Neural cell (in vitro differentiated cells): Measurements from ENCODE around the gene WDR54. TPM values are rescaled to one million over a fixed set of nuclear protein-coding genes. Genes with fewer than 3 reads are reported as not detected.
A peak's percentile ranks its signal among the peaks of the same experiment; 100 is the strongest.

Experiments used
- H2AFZ ChIP-seq: fragments of 200-600, 300-800 bp; sonication (generic), shearing (Covaris generic); 2 replicates; pipeline ENCODE4 v1.6.0; 2014; ENCODE audit warnings: low read depth, mild to moderate bottlenecking, antibody characterized with exemption, low read length, moderate library complexity
- H3F3A ChIP-seq: fragments of 200-600 bp; shearing (Covaris generic); 2 replicates; pipeline ENCODE4 v1.6.1; 2016; ENCODE audit warnings: mild to moderate bottlenecking, moderate library complexity, mixed read lengths, antibody characterized with exemption, low read length; ENCODE audit not compliant: insufficient read depth, poor library complexity, severe bottlenecking
- H3K27ac ChIP-seq: fragments of 200-600, 300-800 bp; sonication (generic), shearing (Covaris generic); 2 replicates; pipeline ENCODE4 v1.5.1; 2014; ENCODE audit warnings: mild to moderate bottlenecking, low read length, moderate library complexity
- H3K27me3 ChIP-seq: fragments of 300-800, 200-600 bp; sonication (generic), shearing (Covaris generic); 2 replicates; pipeline ENCODE4 v1.6.0; 2014; ENCODE audit warnings: mild to moderate bottlenecking, low read depth, low read length, moderate library complexity; ENCODE audit not compliant: insufficient read depth
- H3K36me3 ChIP-seq: fragments of 300-800, 200-600 bp; sonication (generic), shearing (Covaris generic); 2 replicates; pipeline ENCODE4 v1.5.1; 2014; ENCODE audit warnings: mild to moderate bottlenecking, antibody characterized with exemption, low read length, moderate library complexity; ENCODE audit not compliant: insufficient read depth
- H3K4me2 ChIP-seq: fragments of 300-800, 200-600 bp; sonication (generic), shearing (Covaris generic); 2 replicates; pipeline ENCODE4 v1.6.0; 2014; ENCODE audit warnings: mild to moderate bottlenecking, low read length
- H3K4me3 ChIP-seq: fragments of 300-800, 200-600 bp; sonication (generic), shearing (Covaris generic); 2 replicates; pipeline ENCODE4 v1.5.1; 2014; ENCODE audit warnings: mild to moderate bottlenecking, low read length, moderate library complexity
- H3K79me2 ChIP-seq: fragments of 200-600 bp; shearing (Covaris generic); replicated peaks from 2 replicates; pipeline ENCODE4 v1.6.0; 2014; ENCODE audit warnings: mild to moderate bottlenecking, low read length, moderate library complexity; ENCODE audit not compliant: insufficient read depth
- H3K9ac ChIP-seq: fragments of 300-800, 200-600 bp; sonication (generic), shearing (Covaris generic); 2 replicates; pipeline ENCODE4 v1.6.1; 2016; ENCODE audit warnings: mild to moderate bottlenecking, low read length, mixed read lengths
- H3K9me2 ChIP-seq: fragments of 200-600 bp; shearing (Covaris generic); 2 replicates; pipeline ENCODE4 v1.6.1; 2016; ENCODE audit warnings: mild to moderate bottlenecking, low read length, mixed read lengths; ENCODE audit not compliant: insufficient read depth
- H3K9me3 ChIP-seq: fragments of 200-600, 300-800 bp; sonication (generic), shearing (Covaris generic); 2 replicates; pipeline ENCODE4 v1.6.1; 2016; ENCODE audit warnings: mild to moderate bottlenecking, mixed run types, low read length, moderate library complexity, mixed read lengths
- H4K20me1 ChIP-seq: fragments of 200-600 bp; shearing (Covaris generic); 2 replicates; pipeline ENCODE4 v1.6.1; 2016; ENCODE audit warnings: mild to moderate bottlenecking, mixed run types; ENCODE audit not compliant: insufficient read depth
- EP300 ChIP-seq: fragments of 450-650 bp; conservative IDR thresholded peaks from 2 replicates; pipeline ENCODE4 v1.6.1; 2014; ENCODE audit warnings: antibody characterized with exemption, mild to moderate bottlenecking, moderate library complexity; ENCODE audit not compliant: poor library complexity, severe bottlenecking
- EZH2 ChIP-seq: fragments of 200-600, 300-800 bp; shearing (Covaris generic), sonication (generic); IDR thresholded peaks from 2 replicates; pipeline ENCODE4 v1.6.1; 2014; ENCODE audit warnings: antibody characterized with exemption, low read length, borderline replicate concordance, mild to moderate bottlenecking; ENCODE audit not compliant: insufficient read depth, poor library complexity, severe bottlenecking
- MXI1 ChIP-seq: fragments of 450-650 bp; conservative IDR thresholded peaks from 2 replicates; pipeline ENCODE4 v1.6.1; 2014; ENCODE audit warnings: antibody characterized with exemption, mild to moderate bottlenecking; ENCODE audit not compliant: poor library complexity, severe bottlenecking
- POLR2AphosphoS5 ChIP-seq: IDR thresholded peaks from 2 replicates; pipeline ENCODE4 v1.6.1; 2012
- RAD21 ChIP-seq: fragments of 450-650 bp; conservative IDR thresholded peaks from 2 replicates; pipeline ENCODE4 v1.6.1; 2014; ENCODE audit warnings: antibody characterized with exemption, mild to moderate bottlenecking, moderate library complexity
- SMC3 ChIP-seq: fragments of 450-650 bp; conservative IDR thresholded peaks from 2 replicates; pipeline ENCODE4 v1.6.1; 2014; ENCODE audit warnings: antibody characterized with exemption, mild to moderate bottlenecking, moderate library complexity; ENCODE audit not compliant: poor library complexity
- TAF1 ChIP-seq: IDR thresholded peaks from 2 replicates; pipeline ENCODE4 v1.6.1; 2012; ENCODE audit warnings: low read depth
- polyA plus RNA-seq: library from polyadenylated mRNA; depleted of rRNA; stranded (reverse); fragments of >200 nt; gene quantifications from 2 replicates; pipeline ENCODE4 v1.2.3, GENCODE V29; 2014
- TF ChIP-seq, protein P1 (sequence below): fragments of 450-650 bp; IDR thresholded peaks from 2 replicates; pipeline ENCODE4 v1.5.1; 2014; ENCODE audit warnings: antibody characterized with exemption, mild to moderate bottlenecking, moderate library complexity; ENCODE audit not compliant: poor library complexity, severe bottlenecking
- TF ChIP-seq, protein P2 (sequence below): IDR thresholded peaks from 2 replicates; pipeline ENCODE4 v1.6.1; 2012; ENCODE audit warnings: borderline replicate concordance

WDR54 gene
- polyA plus RNA-seq, 1 donor from 2014 or later: 110 TPM

DNA sequence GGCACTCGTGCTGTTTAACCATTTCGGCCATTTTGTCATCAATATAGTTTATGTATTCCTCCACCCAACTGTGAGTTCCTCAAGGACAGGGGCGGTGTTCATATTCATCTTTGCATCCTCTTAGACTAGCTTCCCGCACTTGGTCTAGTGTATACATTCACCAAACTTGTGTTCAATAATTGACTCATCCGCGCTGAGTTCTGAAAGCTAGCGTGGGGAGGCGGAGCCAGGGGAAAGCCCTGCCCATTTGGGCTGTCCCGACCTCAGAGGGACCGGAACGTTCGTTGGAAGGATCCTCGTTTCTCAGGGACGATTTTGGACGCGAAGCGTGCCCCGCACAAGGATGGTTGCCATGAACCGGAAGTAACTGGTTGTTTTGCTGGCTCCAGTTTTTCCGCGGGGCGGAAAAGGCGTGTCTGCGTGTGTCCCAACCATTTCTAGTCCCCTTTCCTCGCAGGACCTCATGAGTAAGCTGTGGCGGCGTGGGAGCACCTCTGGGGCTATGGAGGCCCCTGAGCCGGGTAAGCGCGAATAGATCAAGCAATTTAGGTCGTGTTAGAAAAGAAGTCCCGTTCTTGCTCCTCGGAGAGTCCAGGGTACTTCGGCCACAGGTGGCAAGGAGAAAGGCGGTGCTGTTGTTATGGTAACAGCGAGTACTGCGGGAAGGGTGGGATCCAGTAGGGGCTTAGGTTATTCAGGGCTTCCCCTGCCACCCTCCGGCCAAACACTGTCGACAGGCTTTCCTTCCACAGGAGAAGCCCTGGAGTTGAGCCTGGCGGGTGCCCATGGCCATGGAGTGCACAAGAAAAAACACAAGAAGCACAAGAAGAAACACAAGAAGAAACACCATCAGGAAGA lies 33.4 kb downstream of the WDR54 start, which contains the start of gene INO80B:
INO80B (plus strand) TSS at position 434 of the 858 bp plus-strand sequence; CDS start at position 464, 30 bp downstream.
- H3K9me3 ChIP-seq: no peaks in the 10 kb centered on the region
- H3K27ac ChIP-seq: no peak within 1 kb of the TSS
- H3K4me3 ChIP-seq: peak within 1 kb of the TSS; percentile 99
- H3F3A ChIP-seq: no peaks in the 10 kb centered on the region
- H3K4me2 ChIP-seq: peak within 1 kb of the TSS; percentile 93
- H3K27me3 ChIP-seq: no peaks in the 10 kb centered on the region
- H2AFZ ChIP-seq: peak within 1 kb of the TSS; percentile 42
- TF ChIP-seq MXI1 (peak; percentile 97), EP300 (peak; percentile 74), POLR2AphosphoS5 (peak; percentile 67), RAD21 (peak; percentile 42), TAF1 (peak; percentile 56), EZH2 (no peak), SMC3 (peak; percentile 65)
- TF ChIP-seq, protein P1, sequence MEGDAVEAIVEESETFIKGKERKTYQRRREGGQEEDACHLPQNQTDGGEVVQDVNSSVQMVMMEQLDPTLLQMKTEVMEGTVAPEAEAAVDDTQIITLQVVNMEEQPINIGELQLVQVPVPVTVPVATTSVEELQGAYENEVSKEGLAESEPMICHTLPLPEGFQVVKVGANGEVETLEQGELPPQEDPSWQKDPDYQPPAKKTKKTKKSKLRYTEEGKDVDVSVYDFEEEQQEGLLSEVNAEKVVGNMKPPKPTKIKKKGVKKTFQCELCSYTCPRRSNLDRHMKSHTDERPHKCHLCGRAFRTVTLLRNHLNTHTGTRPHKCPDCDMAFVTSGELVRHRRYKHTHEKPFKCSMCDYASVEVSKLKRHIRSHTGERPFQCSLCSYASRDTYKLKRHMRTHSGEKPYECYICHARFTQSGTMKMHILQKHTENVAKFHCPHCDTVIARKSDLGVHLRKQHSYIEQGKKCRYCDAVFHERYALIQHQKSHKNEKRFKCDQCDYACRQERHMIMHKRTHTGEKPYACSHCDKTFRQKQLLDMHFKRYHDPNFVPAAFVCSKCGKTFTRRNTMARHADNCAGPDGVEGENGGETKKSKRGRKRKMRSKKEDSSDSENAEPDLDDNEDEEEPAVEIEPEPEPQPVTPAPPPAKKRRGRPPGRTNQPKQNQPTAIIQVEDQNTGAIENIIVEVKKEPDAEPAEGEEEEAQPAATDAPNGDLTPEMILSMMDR: peak; percentile 42
- TF ChIP-seq, protein P2, sequence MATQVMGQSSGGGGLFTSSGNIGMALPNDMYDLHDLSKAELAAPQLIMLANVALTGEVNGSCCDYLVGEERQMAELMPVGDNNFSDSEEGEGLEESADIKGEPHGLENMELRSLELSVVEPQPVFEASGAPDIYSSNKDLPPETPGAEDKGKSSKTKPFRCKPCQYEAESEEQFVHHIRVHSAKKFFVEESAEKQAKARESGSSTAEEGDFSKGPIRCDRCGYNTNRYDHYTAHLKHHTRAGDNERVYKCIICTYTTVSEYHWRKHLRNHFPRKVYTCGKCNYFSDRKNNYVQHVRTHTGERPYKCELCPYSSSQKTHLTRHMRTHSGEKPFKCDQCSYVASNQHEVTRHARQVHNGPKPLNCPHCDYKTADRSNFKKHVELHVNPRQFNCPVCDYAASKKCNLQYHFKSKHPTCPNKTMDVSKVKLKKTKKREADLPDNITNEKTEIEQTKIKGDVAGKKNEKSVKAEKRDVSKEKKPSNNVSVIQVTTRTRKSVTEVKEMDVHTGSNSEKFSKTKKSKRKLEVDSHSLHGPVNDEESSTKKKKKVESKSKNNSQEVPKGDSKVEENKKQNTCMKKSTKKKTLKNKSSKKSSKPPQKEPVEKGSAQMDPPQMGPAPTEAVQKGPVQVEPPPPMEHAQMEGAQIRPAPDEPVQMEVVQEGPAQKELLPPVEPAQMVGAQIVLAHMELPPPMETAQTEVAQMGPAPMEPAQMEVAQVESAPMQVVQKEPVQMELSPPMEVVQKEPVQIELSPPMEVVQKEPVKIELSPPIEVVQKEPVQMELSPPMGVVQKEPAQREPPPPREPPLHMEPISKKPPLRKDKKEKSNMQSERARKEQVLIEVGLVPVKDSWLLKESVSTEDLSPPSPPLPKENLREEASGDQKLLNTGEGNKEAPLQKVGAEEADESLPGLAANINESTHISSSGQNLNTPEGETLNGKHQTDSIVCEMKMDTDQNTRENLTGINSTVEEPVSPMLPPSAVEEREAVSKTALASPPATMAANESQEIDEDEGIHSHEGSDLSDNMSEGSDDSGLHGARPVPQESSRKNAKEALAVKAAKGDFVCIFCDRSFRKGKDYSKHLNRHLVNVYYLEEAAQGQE: peak; percentile 58
- no peaks in the 10 kb centered on the region for H4K20me1 ChIP-seq
- no peaks in the 10 kb centered on the region for H3K9me2 ChIP-seq
- H3K36me3 ChIP-seq: no peaks in the 10 kb centered on the region
- peak within 1 kb of the TSS; percentile 59 for H3K9ac ChIP-seq
- H3K79me2 ChIP-seq: peaks cover 12% of the 10 kb centered on the region

DNA sequence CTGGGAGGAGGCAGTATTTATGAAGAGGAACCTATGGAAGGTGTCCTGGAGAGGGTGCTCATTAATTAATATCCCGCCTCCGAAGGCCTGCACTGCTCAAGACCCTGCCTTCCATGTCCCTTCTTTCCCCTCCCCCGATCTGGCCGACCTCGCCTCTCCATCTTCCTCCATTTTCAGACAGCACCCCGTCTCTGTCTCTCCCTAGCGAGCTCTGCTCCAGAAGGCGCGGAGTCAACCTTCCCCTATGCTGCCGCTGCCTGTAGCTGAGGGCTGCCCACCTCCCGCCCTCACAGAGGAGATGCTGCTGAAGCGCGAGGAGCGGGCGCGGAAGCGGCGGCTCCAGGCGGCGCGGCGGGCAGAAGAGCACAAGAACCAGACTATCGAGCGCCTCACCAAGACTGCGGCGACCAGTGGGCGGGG lies 35.6 kb downstream of the WDR54 start:
- no peaks in the 10 kb centered on the region for H3K36me3 ChIP-seq
- H4K20me1 ChIP-seq: no peaks in the 10 kb centered on the region
- peak overlapping the region; percentile 95 for H3K9ac ChIP-seq
- peaks cover 12% of the 10 kb centered on the region for H3K79me2 ChIP-seq
- peak overlapping the region; percentile 98 for H3K27ac ChIP-seq
- peak overlapping the region; percentile 75 for H3K4me2 ChIP-seq
- no peaks in the 10 kb centered on the region for H3K9me2 ChIP-seq
- TF ChIP-seq, protein P1: no peak
- TF ChIP-seq POLR2AphosphoS5: peak; percentile 48
- H3K27me3 ChIP-seq: no peaks in the 10 kb centered on the region
- H2AFZ ChIP-seq: peak overlapping the region; percentile 73
- H3K9me3 ChIP-seq: no peaks in the 10 kb centered on the region
- no peaks in the 10 kb centered on the region for H3F3A ChIP-seq
- peak overlapping the region; percentile 99 for H3K4me3 ChIP-seq
